H9 (cell line): ENCODE measurements around the gene SLC6A8. TPM values are rescaled to one million over a fixed set of nuclear protein-coding genes. Genes with fewer than 3 reads are reported as not detected.
A peak's percentile ranks its signal among the peaks of the same experiment; 100 is the strongest.

ENCODE experiments used
- DNase-seq: peaks from one replicate; pipeline ENCODE4 v3.0.0-alpha.2; 2017
- H2AFZ ChIP-seq: one replicate; pipeline ENCODE4 v1.6.1; 2013; ENCODE audit warnings: mild to moderate bottlenecking, low read length, control low read depth, moderate library complexity
- H2AK5ac ChIP-seq: 2 replicates; pipeline ENCODE4 v1.6.1; 2013; ENCODE audit warnings: low read length, control low read depth, mixed read lengths; ENCODE audit not compliant: insufficient read length
- H2BK120ac ChIP-seq: one replicate; pipeline ENCODE4 v1.6.1; 2013; ENCODE audit warnings: low read depth, mild to moderate bottlenecking, low read length, control low read depth, inconsistent platforms; ENCODE audit not compliant: poor library complexity, severe bottlenecking
- H2BK12ac ChIP-seq: 2 replicates; pipeline ENCODE4 v1.6.1; 2013; ENCODE audit warnings: low read length, control low read depth, mixed read lengths, low read depth; ENCODE audit not compliant: insufficient read length
- H2BK15ac ChIP-seq: 2 replicates; pipeline ENCODE4 v1.6.1; 2013; ENCODE audit warnings: low read depth, low read length, control low read depth
- H2BK20ac ChIP-seq: one replicate; pipeline ENCODE4 v1.6.1; 2013; ENCODE audit warnings: low read depth, mild to moderate bottlenecking, low read length, control low read depth, inconsistent platforms; ENCODE audit not compliant: poor library complexity, severe bottlenecking
- H2BK5ac ChIP-seq: 2 replicates; pipeline ENCODE4 v1.6.1; 2013; ENCODE audit warnings: low read length, control low read depth, mixed read lengths; ENCODE audit not compliant: insufficient read length
- H3K14ac ChIP-seq: 2 replicates; pipeline ENCODE4 v1.6.1; 2013; ENCODE audit warnings: low read length, control low read depth; ENCODE audit not compliant: insufficient read depth
- H3K18ac ChIP-seq: 2 replicates; pipeline ENCODE4 v1.6.1; 2013; ENCODE audit warnings: low read depth, mild to moderate bottlenecking, mixed read lengths, low read length, control low read depth; ENCODE audit not compliant: insufficient read length
- H3K23ac ChIP-seq: 2 replicates; pipeline ENCODE4 v1.6.1; 2013; ENCODE audit warnings: low read length, control low read depth, mixed read lengths, low read depth; ENCODE audit not compliant: insufficient read length
- H3K23me2 ChIP-seq: 2 replicates; pipeline ENCODE4 v1.6.1; 2013; ENCODE audit warnings: low read depth, mild to moderate bottlenecking, mixed read lengths, low read length, control low read depth; ENCODE audit not compliant: insufficient read length, poor library complexity, severe bottlenecking
- H3K27ac ChIP-seq: 2 replicates; pipeline ENCODE4 v1.5.1; 2013; ENCODE audit warnings: low read length, control low read depth, mixed read lengths, low read depth; ENCODE audit not compliant: insufficient read length
- H3K27me3 ChIP-seq: 2 replicates; pipeline ENCODE4 v1.6.1; 2013; ENCODE audit warnings: low read length, control low read depth, inconsistent platforms; ENCODE audit not compliant: insufficient read depth
- H3K4ac ChIP-seq: 2 replicates; pipeline ENCODE4 v1.6.1; 2013; ENCODE audit warnings: low read depth, mild to moderate bottlenecking, control low read depth, inconsistent platforms, low read length, moderate library complexity
- H3K4me1 ChIP-seq: 2 replicates; pipeline ENCODE4 v1.6.1; 2013; ENCODE audit warnings: low read length, control low read depth, inconsistent platforms; ENCODE audit not compliant: insufficient read depth
- H3K4me2 ChIP-seq: 2 replicates; pipeline ENCODE4 v1.6.1; 2013; ENCODE audit warnings: low read length, control low read depth, mixed read lengths; ENCODE audit not compliant: insufficient read length, insufficient read depth
- H3K56ac ChIP-seq: 2 replicates; pipeline ENCODE4 v1.6.1; 2013; ENCODE audit warnings: low read depth, mild to moderate bottlenecking, mixed read lengths, low read length, control low read depth; ENCODE audit not compliant: insufficient read length
- H3K79me1 ChIP-seq: 2 replicates; pipeline ENCODE4 v1.6.1; 2013; ENCODE audit warnings: low read depth, mild to moderate bottlenecking, moderate library complexity, low read length, control low read depth, inconsistent platforms; ENCODE audit not compliant: insufficient read depth, poor library complexity, severe bottlenecking
- H3K79me2 ChIP-seq: 2 replicates; pipeline ENCODE4 v1.6.1; 2013; ENCODE audit warnings: low read length, control low read depth, inconsistent platforms; ENCODE audit not compliant: insufficient read depth
- H3K9ac ChIP-seq: 2 replicates; pipeline ENCODE4 v1.6.1; 2013; ENCODE audit warnings: low read length, control low read depth, mixed read lengths; ENCODE audit not compliant: insufficient read length; ENCODE audit errors: extremely low read depth
- H3K9me3 ChIP-seq: one replicate; pipeline ENCODE4 v1.6.1; 2013; ENCODE audit warnings: low read depth, low read length, inconsistent platforms; ENCODE audit not compliant: control insufficient read depth
- H3T11ph ChIP-seq: one replicate; pipeline ENCODE4 v1.6.1; 2013; ENCODE audit warnings: mild to moderate bottlenecking, low read length, control low read depth, inconsistent platforms
- H4K20me1 ChIP-seq: one replicate; pipeline ENCODE4 v1.6.1; 2013; ENCODE audit not compliant: control insufficient read depth, insufficient read length, insufficient read depth
- H4K5ac ChIP-seq: 2 replicates; pipeline ENCODE4 v1.6.1; 2013; ENCODE audit warnings: low read depth, mild to moderate bottlenecking, mixed read lengths, low read length, control low read depth; ENCODE audit not compliant: insufficient read length
- H4K8ac ChIP-seq: replicated peaks from 2 replicates; pipeline ENCODE4 v1.6.1; 2013; ENCODE audit warnings: low read length, control low read depth, mixed read lengths, low read depth; ENCODE audit not compliant: insufficient read length
- H4K91ac ChIP-seq: 2 replicates; pipeline ENCODE4 v1.6.1; 2013; ENCODE audit warnings: low read depth, mild to moderate bottlenecking, moderate library complexity, mixed read lengths, low read length, control low read depth; ENCODE audit not compliant: insufficient read length
- H3K27ac Mint-ChIP-seq, 3 experiments: 2 replicates in 2 of 3; 3 replicates in 1 of 3; pipeline ENCODE4 v1.8.0; 2020 to 2021; ENCODE audit warnings: mixed read lengths in 3 of 3, mild to moderate bottlenecking in 1 of 3, moderate library complexity in 1 of 3
- H3K27me3 Mint-ChIP-seq: 2 replicates; pipeline ENCODE4 v1.8.0; 2021; ENCODE audit warnings: low read depth, mild to moderate bottlenecking, moderate library complexity, mixed read lengths
- H3K36me3 Mint-ChIP-seq, 3 experiments: 2 replicates in 2 of 3; 3 replicates in 1 of 3; pipeline ENCODE4 v1.8.0; 2020 to 2021; ENCODE audit warnings: low read depth in 3 of 3, mixed read lengths in 3 of 3; ENCODE audit not compliant: insufficient read depth in 1 of 3
- H3K4me1 Mint-ChIP-seq, 2 experiments: 2 replicates each; pipeline ENCODE4 v1.8.0; 2020; ENCODE audit warnings: mixed read lengths in 2 of 2
- H3K4me3 Mint-ChIP-seq, 2 experiments: 2 replicates in 1 of 2; 3 replicates in 1 of 2; pipeline ENCODE4 v1.8.0; 2020 to 2021; ENCODE audit warnings: mild to moderate bottlenecking in 2 of 2, mixed read lengths in 2 of 2, moderate library complexity in 1 of 2
- H3K9me3 Mint-ChIP-seq, 2 experiments: 2 replicates in 1 of 2; 3 replicates in 1 of 2; pipeline ENCODE4 v1.8.0; 2020; ENCODE audit warnings: mild to moderate bottlenecking in 2 of 2, mixed read lengths in 2 of 2, moderate library complexity in 1 of 2
- CTCF ChIP-seq: fragments of 200-600 bp; sonication (generic); conservative IDR thresholded peaks from 3 replicates; pipeline ENCODE4 v1.8.0; 2021; ENCODE audit warnings: antibody characterized with exemption, mild to moderate bottlenecking
- WGBS: extraction: QIAGEN DNeasy Blood & Tissue Kit; methylation state at CpG from one replicate; pipeline ENCODE4 v1.1.7; 2013; ENCODE audit warnings: missing lambda C conversion rate, low lambda C conversion rate, mixed read lengths; ENCODE audit not compliant: insufficient read length; ENCODE audit errors: extremely low coverage; 5-methylcytosine and 5-hydroxymethylcytosine counted together
- total RNA-seq: library from RNA; stranded (reverse); gene quantifications from 2 replicates; pipeline ENCODE4 v1.2.1, GENCODE V29; 2021

SLC6A8 gene
- total RNA-seq, 1 experiment from 2014 or later = 229 TPM

- Histone ChIP-seq H2AFZ (no peak within 1 kb of the TSS), H3K4ac (no peak within 1 kb of the TSS), H2BK12ac (no peak within 1 kb of the TSS), H4K8ac (no peak within 1 kb of the TSS), H4K91ac (no peak within 1 kb of the TSS), H4K20me1 (no peaks in the 10 kb centered on the region), H2BK15ac (no peak within 1 kb of the TSS), H3K79me1 (no peaks in the 10 kb centered on the region), H4K5ac (no peak within 1 kb of the TSS), H3K27me3 (no peaks in the 10 kb centered on the region; the same call in 1 of the 2 replicates), H3K18ac (no peak within 1 kb of the TSS), H3K56ac (no peak within 1 kb of the TSS), H3K4me2 (no peak within 1 kb of the TSS), H3K23me2 (no peaks in the 10 kb centered on the region), H2BK120ac (no peak within 1 kb of the TSS), H3K23ac (no peak within 1 kb of the TSS), H3K14ac (no peak within 1 kb of the TSS; the same call in 1 of the 2 replicates), H3K79me2 (no peaks in the 10 kb centered on the region), H3K27ac (no peak within 1 kb of the TSS), H3K4me1 (no peaks in the 10 kb centered on the region), H2BK5ac (no peak within 1 kb of the TSS), H3K9ac (no peak within 1 kb of the TSS), H3T11ph (no peak within 1 kb of the TSS), H3K9me3 (peaks cover 7% of the 10 kb centered on the region), H2BK20ac (no peak within 1 kb of the TSS), H2AK5ac (no peak within 1 kb of the TSS)
- TF ChIP-seq CTCF = 0 out of 3 replicates have a peak, but pooled peaks have one; percentile 8
- no CpG with 5 or more reads among the region's 98 CpGs for WGBS
- peak within 1 kb of the TSS; percentile 47 to 72 for H3K4me3 Mint-ChIP-seq
- H3K4me1 Mint-ChIP-seq = peaks cover 10 to 23% of the 10 kb centered on the region in 2 experiments
- H3K27me3 Mint-ChIP-seq = peaks cover 14% of the 10 kb centered on the region
- DNase-seq = no peak
- H3K9me3 Mint-ChIP-seq = peaks cover 54 to 64% of the 10 kb centered on the region in 2 experiments
- peaks cover 2 to 10% (median 6%) of the 10 kb centered on the region in 3 experiments; a peak in 4 of 7 replicates for H3K36me3 Mint-ChIP-seq
- H3K27ac Mint-ChIP-seq = peak within 1 kb of the TSS in 1 of 3 experiments; percentile 33; a peak in 2 of 7 replicates
Measured at GRCh38 chrX:153673428-153674218, 14.1 kb upstream of the SLC6A8 start, which contains the start of gene PNCK. PNCK (minus strand) TSS chrX:153673813; CDS start chrX:153673076, 737 bp downstream.
